GM23248 (cell line): ENCODE measurements around the gene NAV2.

Experiments used
- EZH2 ChIP-seq: fragments of 200-600 bp; sonication (generic); IDR thresholded peaks from 2 replicates; pipeline ENCODE4 v1.6.1; 2018; ENCODE audit warnings: antibody characterized with exemption, mild to moderate bottlenecking; ENCODE audit not compliant: insufficient read depth, poor library complexity, severe bottlenecking
- EZH2phosphoT487 ChIP-seq: fragments of 200-600 bp; sonication (generic); IDR thresholded peaks from 2 replicates; pipeline ENCODE4 v1.6.1; 2018; ENCODE audit warnings: antibody characterized with exemption, moderate library complexity, mild to moderate bottlenecking, low read depth; ENCODE audit not compliant: insufficient read depth

GRCh38 chr11:19772480-19772879 is 59.8 kb downstream of the NAV2 start:
- no peak for TF ChIP-seq EZH2phosphoT487
- TF ChIP-seq EZH2, result no peak
